Effector CD8-positive, alpha-beta T cell (primary cell): Measurements from ENCODE around the gene ADGRE1.

Experiments
- DNase-seq: peaks from one replicate; lab custom pipeline; 2025; lab: John Stamatoyannopoulos, UW

The ADGRE1 gene

GRCh38 chr19:6877766-6878165 is 9.6 kb upstream of the ADGRE1 start:
- DNase-seq: no peak

- DNase-seq: no peak
Measured at GRCh38 chr19:6886277-6886897, 992 bp upstream of the ADGRE1 start.

- DNase-seq: no peak
Measured at GRCh38 chr19:6888967-6889366, 1.6 kb downstream of the ADGRE1 start.

- no peak for DNase-seq
Measured at GRCh38 chr19:6890401-6890913, 3.1 kb downstream of the ADGRE1 start.

- DNase-seq: no peak
Measured at GRCh38 chr19:6890938-6891337, 3.6 kb downstream of the ADGRE1 start.

- DNase-seq: no peak
Measured at GRCh38 chr19:6891761-6892385, 4.5 kb downstream of the ADGRE1 start.

- DNase-seq: no peak
Measured at GRCh38 chr19:6894313-6894712, 6.9 kb downstream of the ADGRE1 start.

- DNase-seq: no peak
Measured at GRCh38 chr19:6903446-6903845, 16.1 kb downstream of the ADGRE1 start.

GRCh38 chr19:6906559-6907060 is 19.2 kb downstream of the ADGRE1 start:
- DNase-seq: no peak

GRCh38 chr19:6911523-6911922 is 24.1 kb downstream of the ADGRE1 start:
- DNase-seq: no peak

- DNase-seq: no peak
Measured at GRCh38 chr19:6914321-6914720, 26.9 kb downstream of the ADGRE1 start.

GRCh38 chr19:6916952-6917351 is 29.6 kb downstream of the ADGRE1 start:
- no peak for DNase-seq

- no peak for DNase-seq
Measured at GRCh38 chr19:6925386-6925785, 38.0 kb downstream of the ADGRE1 start.

GRCh38 chr19:6925801-6926751 is 38.7 kb downstream of the ADGRE1 start:
- DNase-seq: no peak

GRCh38 chr19:6930190-6930589 is 42.8 kb downstream of the ADGRE1 start:
- no peak for DNase-seq

GRCh38 chr19:6935069-6935468 is 47.7 kb downstream of the ADGRE1 start:
- DNase-seq: no peak

GRCh38 chr19:6935618-6936017 is 48.2 kb downstream of the ADGRE1 start:
- no peak for DNase-seq

- no peak for DNase-seq
Measured at GRCh38 chr19:6945733-6946132, 58.4 kb downstream of the ADGRE1 start.

GRCh38 chr19:6947745-6948144 is 60.4 kb downstream of the ADGRE1 start:
- no peak for DNase-seq

GRCh38 chr19:6948884-6949283 is 61.5 kb downstream of the ADGRE1 start:
- no peak for DNase-seq

- DNase-seq: no peak
Measured at GRCh38 chr19:6952956-6953355, 65.6 kb downstream of the ADGRE1 start.

GRCh38 chr19:6955082-6955481 is 67.7 kb downstream of the ADGRE1 start:
- DNase-seq: no peak
